H1 (cell line): ENCODE results near the gene KIF13A. TPM values are rescaled to one million over a fixed set of nuclear protein-coding genes. Genes with fewer than 3 reads are reported as not detected.

Experiments used
- CTCF ChIA-PET: fragments of 300-600 bp; sonication (Branson Sonifier 250); formaldehyde crosslinking; loops from one replicate; lab custom pipeline; 2021; ENCODE audit not compliant: partially characterized antibody; lab: Charles Lee
- POLR2A ChIA-PET: fragments of 300-600 bp; sonication (Branson Sonifier 250); formaldehyde crosslinking; loops from one replicate; lab custom pipeline; 2021; ENCODE audit warnings: inconsistent platforms; ENCODE audit not compliant: partially characterized antibody; lab: Charles Lee
- DNase-seq, 2 experiments: peaks; one replicate each; pipeline versions ENCODE4 v3.0.0 to v3.0.0-alpha.2; 2010 to 2022; ENCODE audit warnings: low spot score in 2 of 2, low read depth in 1 of 2, mixed read lengths in 1 of 2
- FAIRE-seq: peaks from 2 replicates; lab custom pipeline; 2011; peaks lifted over from hg19 to GRCh38; lab: Jason Lieb, UNC
- H2AFZ ChIP-seq: 2 replicates; pipeline ENCODE4 v1.8.1; 2012; ENCODE audit warnings: low read length, inconsistent platforms
- H2AK5ac ChIP-seq: 2 replicates; pipeline ENCODE4 v1.6.1; 2013; ENCODE audit warnings: low read depth, low read length
- H2BK120ac ChIP-seq: replicated peaks from 2 replicates; pipeline ENCODE3; 2013; ENCODE audit warnings: low read depth, low read length, inconsistent platforms
- H2BK12ac ChIP-seq: 2 replicates; pipeline ENCODE4 v1.6.1; 2013; ENCODE audit warnings: low read depth, low read length
- H2BK15ac ChIP-seq: 2 replicates; pipeline ENCODE4 v1.6.1; 2013; ENCODE audit warnings: low read length
- H2BK20ac ChIP-seq: 2 replicates; pipeline ENCODE4 v1.6.1; 2013; ENCODE audit warnings: low read length
- H2BK5ac ChIP-seq: 2 replicates; pipeline ENCODE4 v1.6.1; 2013; ENCODE audit warnings: low read depth, low read length
- H3K14ac ChIP-seq: 2 replicates; pipeline ENCODE4 v1.6.1; 2013; ENCODE audit warnings: inconsistent platforms; ENCODE audit not compliant: insufficient read length
- H3K18ac ChIP-seq: 2 replicates; pipeline ENCODE4 v1.6.1; 2013; ENCODE audit warnings: low read length; ENCODE audit errors: extremely low read depth
- H3K23ac ChIP-seq: 2 replicates; pipeline ENCODE4 v1.6.1; 2013; ENCODE audit warnings: inconsistent platforms; ENCODE audit not compliant: insufficient read length
- H3K23me2 ChIP-seq: 2 replicates; pipeline ENCODE4 v1.6.1; 2013; ENCODE audit warnings: low read depth, low read length
- H3K27ac ChIP-seq: 2 replicates; pipeline ENCODE4 v1.6.1; 2011; ENCODE audit warnings: low read depth, low read length, inconsistent platforms
- H3K27me3 ChIP-seq, 4 experiments: replicated peaks in 1 of 4; 1 replicate in 1 of 4; 2 replicates in 3 of 4; pipeline versions ENCODE4 v1.6.1 to v1.8.1; 2011 to 2013; ENCODE audit warnings: low read length in 3 of 4, mild to moderate bottlenecking in 3 of 4, inconsistent platforms in 2 of 4, mixed read lengths in 2 of 4, moderate library complexity in 1 of 4; ENCODE audit not compliant: control insufficient read depth in 3 of 4, insufficient read depth in 3 of 4; ENCODE audit errors: extremely low read depth in 1 of 4
- H3K36me3 ChIP-seq, 4 experiments: 2 replicates each; pipeline versions ENCODE4 v1.6.1 to v1.8.1; 2011 to 2013; ENCODE audit warnings: mild to moderate bottlenecking in 4 of 4, low read length in 3 of 4, moderate library complexity in 2 of 4, control low read depth in 1 of 4, inconsistent platforms in 1 of 4; ENCODE audit not compliant: insufficient read depth in 4 of 4, control insufficient read depth in 2 of 4
- H3K4ac ChIP-seq: replicated peaks from 2 replicates; pipeline ENCODE3; 2013; ENCODE audit warnings: low read length, low read depth, mixed read lengths, inconsistent platforms; ENCODE audit not compliant: insufficient read length
- H3K4me1 ChIP-seq, 4 experiments: replicated peaks in 1 of 4; 1 replicate in 1 of 4; 2 replicates in 3 of 4; pipeline versions ENCODE4 v1.6.1 to v1.8.1; 2011 to 2013; ENCODE audit warnings: low read length in 3 of 4, inconsistent platforms in 2 of 4, mixed read lengths in 1 of 4; ENCODE audit not compliant: insufficient read depth in 4 of 4, control insufficient read depth in 3 of 4
- H3K4me2 ChIP-seq, 2 experiments: 2 replicates each; pipeline versions ENCODE4 v1.6.1 to v1.8.1; 2011 to 2013; ENCODE audit warnings: low read depth in 2 of 2, low read length in 2 of 2, control low read depth in 1 of 2, inconsistent platforms in 1 of 2, mild to moderate bottlenecking in 1 of 2; ENCODE audit not compliant: insufficient read depth in 1 of 2
- H3K4me3 ChIP-seq, 4 experiments: fragments of 200-600, 300-600 bp in 1 of 4; sonication (generic), shearing (Covaris generic), sonication (Bioruptor Twin) in 1 of 4; 2 replicates each; pipeline versions ENCODE4 v1.5.1 to v1.8.1; 2011 to 2016; ENCODE audit warnings: low read length in 4 of 4, low read depth in 3 of 4, control low read depth in 2 of 4, inconsistent platforms in 2 of 4, mild to moderate bottlenecking in 2 of 4, mixed read lengths in 1 of 4, moderate library complexity in 1 of 4; ENCODE audit not compliant: insufficient read depth in 2 of 4; ENCODE audit errors: extremely low read depth in 1 of 4
- H3K56ac ChIP-seq: replicated peaks from 2 replicates; pipeline ENCODE3; 2013; ENCODE audit warnings: low read depth, mild to moderate bottlenecking, mixed read lengths, low read length, inconsistent platforms; ENCODE audit not compliant: insufficient read length
- H3K79me1 ChIP-seq: 2 replicates; pipeline ENCODE4 v1.6.1; 2013; ENCODE audit warnings: low read depth, low read length, control low read depth
- H3K79me2 ChIP-seq, 2 experiments: 2 replicates each; pipeline versions ENCODE4 v1.6.1 to v1.8.1; 2012 to 2013; ENCODE audit warnings: low read length in 2 of 2, mild to moderate bottlenecking in 2 of 2, inconsistent platforms in 1 of 2; ENCODE audit not compliant: insufficient read depth in 2 of 2, control insufficient read depth in 1 of 2
- H3K9ac ChIP-seq, 4 experiments: replicated peaks in 1 of 4; 1 replicate in 1 of 4; 2 replicates in 3 of 4; pipeline versions ENCODE4 v1.6.1 to v1.8.1; 2011 to 2013; ENCODE audit warnings: low read depth in 3 of 4, low read length in 3 of 4, control low read depth in 2 of 4, mild to moderate bottlenecking in 2 of 4, moderate library complexity in 2 of 4, inconsistent platforms in 1 of 4; ENCODE audit errors: extremely low read depth in 1 of 4
- H3K9me3 ChIP-seq, 2 experiments: 2 replicates each; pipeline versions ENCODE4 v1.6.1 to v1.8.1; 2012 to 2013; ENCODE audit warnings: mild to moderate bottlenecking in 2 of 2, moderate library complexity in 2 of 2, control low read depth in 1 of 2, inconsistent platforms in 1 of 2, low read depth in 1 of 2, low read length in 1 of 2, mixed read lengths in 1 of 2; ENCODE audit not compliant: insufficient read depth in 2 of 2
- H4K20me1 ChIP-seq, 2 experiments: replicated peaks in 1 of 2; 2 replicates each; pipeline versions ENCODE3 to v1.8.1; 2011 to 2013; ENCODE audit warnings: inconsistent platforms in 2 of 2, low read length in 2 of 2, mild to moderate bottlenecking in 1 of 2; ENCODE audit not compliant: insufficient read depth in 2 of 2, control insufficient read depth in 1 of 2
- H4K5ac ChIP-seq: 2 replicates; pipeline ENCODE4 v1.6.1; 2013; ENCODE audit warnings: low read length, low read depth, mixed read lengths, inconsistent platforms; ENCODE audit not compliant: insufficient read length
- H4K8ac ChIP-seq: 2 replicates; pipeline ENCODE4 v1.8.0; 2013; ENCODE audit warnings: mild to moderate bottlenecking, moderate library complexity, low read length, inconsistent platforms; ENCODE audit not compliant: insufficient read depth; ENCODE audit errors: extremely low read depth
- H4K91ac ChIP-seq: replicated peaks from 2 replicates; pipeline ENCODE3; 2013; ENCODE audit warnings: low read length, mixed read lengths, inconsistent platforms; ENCODE audit not compliant: insufficient read length
- BRCA1 ChIP-seq: IDR thresholded peaks from 2 replicates; pipeline ENCODE4 v1.6.1; 2012; ENCODE audit warnings: low read depth, low read length, improper control_type of control experiment
- TBP ChIP-seq: IDR thresholded peaks from 2 replicates; pipeline ENCODE4 v1.6.1; 2011; ENCODE audit warnings: low read depth, low read length, improper control_type of control experiment
- ZNF274 ChIP-seq: IDR thresholded peaks from 2 replicates; pipeline ENCODE4 v1.7.0; 2012; ENCODE audit warnings: low read length, borderline replicate concordance; ENCODE audit errors: extremely low read depth
- WGBS, 2 experiments: shearing (Covaris generic) in 1 of 2; methylation state at CpG; one replicate each; pipeline versions ENCODE4 v1.1.6 to v1.1.7; 2013 to 2015; ENCODE audit warnings: low lambda C conversion rate in 2 of 2, mixed read lengths in 2 of 2, inconsistent platforms in 1 of 2, low coverage in 1 of 2, missing lambda C conversion rate in 1 of 2; ENCODE audit not compliant: insufficient replicate concordance in 2 of 2, insufficient coverage in 1 of 2, insufficient read length in 1 of 2; ENCODE audit errors: extremely low coverage in 1 of 2, missing lambda C conversion rate in 1 of 2; 5-methylcytosine and 5-hydroxymethylcytosine counted together
- polyA plus RNA-seq, 7 experiments: library from polyadenylated mRNA; depleted of rRNA in 3 of 7; stranded (reverse) in 5 of 7; unstranded in 2 of 7; fragments of >200 nt in 5 of 7; fragments of 200-250 nt in 2 of 7; gene quantifications; 1 replicate in 5 of 7; 2 replicates in 1 of 7; 4 replicates in 1 of 7; pipeline versions ENCODE4 v1.2.1 to v1.2.3, GENCODE V29; 2011 to 2013; ENCODE audit warnings: missing spikeins in 2 of 7, mixed read lengths in 2 of 7
- total RNA-seq: library from RNA; stranded (reverse); fragmentation: NEBNext Ultra II Directional; extraction: Animal tissue kit (Norgen Biotek cat#: 25700); gene quantifications from 2 replicates; pipeline ENCODE4 v1.2.1, GENCODE V29; 2021

Gene KIF13A
- total and polyA plus RNA-seq, 2 of the 8 experiments (the other 6 are each of a cell fraction or from before 2014, with no cell fraction given): 14.7 to 40.8 TPM

- Histone ChIP-seq H3K23ac (no peak overlapping the region), H2AK5ac (no peak overlapping the region), H3K79me1 (no peaks in the 10 kb centered on the region), H3K23me2 (no peaks in the 10 kb centered on the region), H3K4me2 (no peak overlapping the region), H4K5ac (no peak overlapping the region), H2BK5ac (no peak overlapping the region), H3K27me3 (no peaks in the 10 kb centered on the region), H3K36me3 (peaks cover 0 to 21% (median 7%) of the 10 kb centered on the region in 4 experiments; a peak in 4 of 8 replicates), H3K4me3 (no peak overlapping the region), H3K4me1 (no peaks in the 10 kb centered on the region), H3K79me2 (no peaks in the 10 kb centered on the region), H3K18ac (no peak overlapping the region), H2BK12ac (no peak overlapping the region), H2BK15ac (no peak overlapping the region), H3K14ac (no peak overlapping the region), H3K27ac (no peak overlapping the region), H4K91ac (no peak overlapping the region), H3K9ac (no peak overlapping the region), H3K9me3 (no peaks in the 10 kb centered on the region), H2BK120ac (no peak overlapping the region), H4K8ac (no peak overlapping the region), H3K56ac (no peak overlapping the region), H2AFZ (no peak overlapping the region), H4K20me1 (no peaks in the 10 kb centered on the region), H2BK20ac (no peak overlapping the region), H3K4ac (no peak overlapping the region)
- FAIRE-seq: no peak
- no peak for DNase-seq
- no peak for TF ChIP-seq BRCA1
- TF ChIP-seq TBP: no peak
- no peak for TF ChIP-seq ZNF274
- ChIA-PET POLR2A (interaction anchor here (0.6 to 0.9 kb wide), 2 partner anchors 136 to 1546 kb away, joined by 3 to 4 read pairs; partner anchors contain the start of gene KIF13A), CTCF (interaction anchor here (1.2 to 2.1 kb wide), 2 partner anchors 8 to 271 kb away, joined by 3 to 4 read pairs; no protein-coding TSS in a partner anchor)
- 93% methylated on average over 3 of the region's 3 CpGs; no CpG with 5 or more reads in 1 of the 2 experiments for WGBS, 2 experiments
These were observed 136.3 kb downstream of the KIF13A start for GRCh38 chr6:17851001-17851719.
